Measurements from ENCODE around the gene PSMB11.
A peak's percentile ranks its signal among the peaks of the same experiment; 100 is the strongest.

Gene PSMB11

DNA sequence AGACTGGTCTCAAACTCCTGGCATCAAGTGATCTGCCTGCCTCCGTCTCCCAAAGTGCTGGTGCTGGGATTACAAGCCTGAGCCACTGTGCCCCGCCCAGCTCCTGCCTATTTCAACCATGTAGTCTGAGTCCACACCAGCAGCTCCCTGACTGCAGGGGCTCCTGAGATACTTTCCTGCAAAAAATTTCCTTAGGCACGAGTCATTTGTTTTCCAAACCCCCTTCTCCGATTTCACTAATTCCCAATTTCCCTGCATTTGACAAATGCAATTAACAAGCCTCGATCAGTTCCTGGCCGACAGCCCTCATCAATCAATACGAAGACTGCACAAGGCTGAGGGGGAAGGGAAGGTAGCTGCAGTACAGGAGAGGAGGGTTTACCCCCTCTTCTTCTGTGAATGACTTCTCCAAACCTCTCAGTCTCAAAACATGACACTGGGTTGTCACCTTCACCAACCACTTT, 17.4 kb upstream of the PSMB11 start:
- no peak for TF ChIP-seq CTCF (IDR thresholded peaks at IDR 0.05; ENCODE audit: insufficient read depth, low read depth, low read length, missing control alignments)

DNA sequence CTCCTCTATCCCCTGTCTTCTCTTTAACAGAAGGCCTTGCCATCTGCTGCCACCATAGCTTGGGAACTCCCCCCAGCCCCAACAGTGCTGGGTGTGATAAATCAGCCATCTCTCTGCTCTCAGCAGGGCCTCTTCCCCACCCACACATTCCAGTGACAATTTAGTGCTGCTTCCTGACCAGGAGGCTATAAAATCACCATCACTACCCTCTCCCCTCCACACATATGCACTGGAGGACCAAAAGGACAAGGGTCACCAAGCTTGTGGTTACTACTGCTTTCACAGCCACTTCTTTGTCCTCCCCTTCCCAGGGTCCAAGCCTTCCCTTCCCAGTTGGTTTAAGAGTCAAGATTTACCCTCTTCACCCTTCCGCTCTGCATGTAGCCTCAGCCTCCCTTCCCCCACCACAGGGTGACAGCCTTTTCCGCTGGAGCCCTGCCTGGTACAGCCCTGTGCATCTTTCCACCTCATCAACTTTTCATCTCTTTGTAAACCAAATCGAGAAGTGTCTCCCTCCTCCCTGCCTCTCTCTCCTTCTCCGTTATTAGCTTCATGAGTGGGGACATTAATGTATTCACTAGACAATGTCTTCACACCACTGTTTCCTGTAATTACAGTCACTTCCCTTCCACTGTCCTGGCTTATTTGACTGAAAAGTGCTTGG, 16.7 kb upstream of the PSMB11 start:
- no peak overlapping the region for H3K4me3 ChIP-seq (ENCODE audit: low read length)
- no peak for TF ChIP-seq CTCF (IDR thresholded peaks at IDR 0.05; ENCODE audit: insufficient read depth, low read depth, low read length, missing control alignments)
- no peak for DNase-seq (ENCODE audit: low read depth)

More for the DNA sequence above, 17.4 kb upstream of the PSMB11 start:
- DNase-seq (ENCODE audit: low read depth): no peak
- no peak overlapping the region for H3K4me3 ChIP-seq (ENCODE audit: low read length)

DNA sequence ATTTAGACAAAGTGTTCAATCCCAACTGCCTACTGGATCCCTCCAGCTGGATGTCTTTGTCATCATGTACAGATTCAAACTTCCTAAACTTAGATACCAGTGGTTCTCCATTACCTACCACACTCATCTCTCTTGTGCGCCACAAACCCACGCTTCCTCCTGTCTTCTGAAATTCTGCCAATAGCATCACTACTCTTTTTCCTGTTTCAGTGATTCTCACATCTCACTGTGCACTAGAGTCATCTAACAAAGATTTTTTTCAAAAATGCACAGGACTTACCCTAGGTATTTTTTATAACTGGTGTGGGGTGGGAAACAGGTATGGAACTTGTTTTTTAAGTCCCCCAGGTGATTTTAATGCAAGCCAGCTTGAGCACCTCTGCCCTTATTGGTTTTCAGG, 13.2 kb upstream of the PSMB11 start:
- H3K4me3 ChIP-seq (ENCODE audit: low read length): no peak overlapping the region
- no peak for DNase-seq (ENCODE audit: low read depth)
- TF ChIP-seq CTCF (IDR thresholded peaks at IDR 0.05; ENCODE audit: insufficient read depth, low read depth, low read length, missing control alignments): no peak

DNA sequence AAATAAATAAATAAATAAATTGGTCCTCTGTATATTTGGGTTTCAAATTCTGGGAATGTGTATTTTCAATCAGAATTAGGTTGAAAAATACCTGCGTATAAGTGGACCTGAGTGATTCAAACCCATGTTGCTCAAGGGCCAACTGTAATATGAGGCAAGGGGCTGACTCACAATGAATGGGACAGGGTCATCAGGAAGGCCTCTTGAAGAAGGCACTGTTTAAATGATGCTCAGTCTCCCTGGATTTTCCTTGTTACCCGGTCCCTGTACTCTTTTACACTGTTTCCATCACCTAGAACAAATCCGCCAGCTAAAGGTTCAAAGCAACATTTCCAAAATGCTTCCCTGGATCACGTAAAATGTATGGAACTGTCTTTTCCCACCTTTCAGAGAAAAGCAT, 11.1 kb upstream of the PSMB11 start:
- peak; percentile 59 for DNase-seq (ENCODE audit: low read depth)
- TF ChIP-seq CTCF (IDR thresholded peaks at IDR 0.05; ENCODE audit: insufficient read depth, low read depth, low read length, missing control alignments): no peak
- no peak overlapping the region for H3K4me3 ChIP-seq (ENCODE audit: low read length)

- no peak for TF ChIP-seq CTCF (IDR thresholded peaks at IDR 0.05; ENCODE audit: insufficient read depth, low read depth, low read length, missing control alignments)
- peak overlapping the region; percentile 95 for H3K4me3 ChIP-seq (ENCODE audit: low read length)
- no peak for DNase-seq (ENCODE audit: low read depth)
These were observed 8.7 kb upstream of the PSMB11 start for GRCh38 chr14:23033251-23033727.

DNA sequence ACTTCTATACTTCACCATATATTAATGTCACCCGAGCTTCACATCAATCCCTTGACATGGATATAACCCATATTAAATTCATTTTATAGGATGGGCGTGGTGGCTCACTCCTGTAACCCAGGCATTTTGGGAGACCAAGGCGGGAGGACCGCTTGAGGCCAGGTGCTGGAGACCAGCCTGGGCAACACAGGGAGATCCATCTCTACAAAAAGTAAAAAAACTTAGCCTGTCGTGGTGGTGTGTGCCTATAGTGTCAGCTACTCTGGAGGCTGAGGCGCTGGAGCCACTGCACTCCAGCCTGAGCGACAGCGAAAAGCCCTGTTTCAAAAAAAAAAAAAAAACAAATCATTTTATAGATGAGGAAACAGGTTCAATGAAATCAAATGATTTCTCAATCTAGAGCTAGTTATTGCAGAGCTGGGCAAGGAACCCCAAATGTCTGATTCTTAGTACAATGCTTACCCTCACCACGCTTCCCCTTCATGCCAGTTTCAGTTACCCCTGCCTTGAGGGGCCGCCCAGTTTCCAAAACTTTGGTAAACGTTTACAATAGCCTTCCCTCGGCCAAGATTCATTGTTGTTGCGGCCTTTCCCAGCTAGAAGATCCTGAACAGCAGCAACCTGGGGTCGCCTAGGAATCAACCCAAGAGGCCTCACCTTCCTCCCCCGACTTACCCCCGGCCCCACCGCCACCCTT, 8.1 kb upstream of the PSMB11 start:
- H3K4me3 ChIP-seq (ENCODE audit: low read length): peak overlapping the region; percentile 95
- TF ChIP-seq CTCF (IDR thresholded peaks at IDR 0.05; ENCODE audit: insufficient read depth, low read depth, low read length, missing control alignments): no peak
- DNase-seq (ENCODE audit: low read depth): no peak

All from epithelial cell of esophagus (primary cell).